Measurements from ENCODE around the gene SEC24A.
"Not testable (repeated sequence)": the region's sequence is repeated elsewhere in the genome, so short reads cannot be mapped to it uniquely, and the experiment has no call there.

SEC24A gene

GRCh38 chr5:134758504-134759341, 110.1 kb downstream of the SEC24A start, which contains the start of gene DDX46:
TSS of gene DDX46 (plus strand) at chr5:134758779. CDS start at chr5:134758939, 160 bp downstream.
- peak; percentile 92 for DNase-seq

- not testable (repeated sequence) for DNase-seq
Measured at GRCh38 chr5:134767528-134768291, 119.1 kb downstream of the SEC24A start.

GRCh38 chr5:134769206-134769605, 120.6 kb downstream of the SEC24A start:
- DNase-seq, result peak; percentile 39

- DNase-seq, result no peak
Measured at GRCh38 chr5:134772461-134773125, 124.0 kb downstream of the SEC24A start.

- DNase-seq, result no peak
Measured at GRCh38 chr5:134777366-134777765, 128.8 kb downstream of the SEC24A start.
